ENCODE results near the gene EDIL3.

Gene EDIL3

DNA sequence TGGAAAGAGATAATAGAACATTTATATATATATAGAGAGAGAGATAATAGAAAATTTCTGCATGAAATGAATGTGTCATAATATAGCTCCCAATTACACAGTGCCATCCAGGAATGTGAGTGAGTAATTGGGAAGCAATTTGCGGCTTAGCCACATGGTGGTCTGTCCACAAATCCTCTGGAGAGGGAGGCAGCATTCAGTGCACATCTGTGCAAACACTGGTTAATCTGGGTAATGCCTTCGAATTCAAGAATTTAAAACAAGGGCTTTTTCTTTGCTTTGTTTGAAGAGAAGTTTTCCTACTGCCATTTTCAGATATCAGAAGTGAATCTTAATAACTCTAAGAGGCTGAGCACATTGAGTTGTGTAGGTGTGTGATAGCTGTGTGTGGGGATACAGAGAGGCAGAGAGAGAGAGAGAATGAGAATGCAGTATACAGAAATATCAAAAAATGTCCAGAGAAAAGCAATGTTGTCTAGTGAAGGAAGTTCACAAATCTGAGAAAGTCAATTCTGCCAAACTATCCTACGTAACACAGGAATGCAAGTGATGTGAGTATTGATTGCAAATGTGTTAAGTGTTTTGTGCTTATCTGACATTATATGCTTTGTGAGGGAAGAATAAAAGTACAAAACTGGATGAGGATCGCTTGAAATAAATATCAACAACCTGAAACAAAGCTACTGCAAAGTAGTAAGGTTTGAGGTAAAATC lies 134.6 kb downstream of the EDIL3 start:
- TF ChIP-seq, protein P1, sequence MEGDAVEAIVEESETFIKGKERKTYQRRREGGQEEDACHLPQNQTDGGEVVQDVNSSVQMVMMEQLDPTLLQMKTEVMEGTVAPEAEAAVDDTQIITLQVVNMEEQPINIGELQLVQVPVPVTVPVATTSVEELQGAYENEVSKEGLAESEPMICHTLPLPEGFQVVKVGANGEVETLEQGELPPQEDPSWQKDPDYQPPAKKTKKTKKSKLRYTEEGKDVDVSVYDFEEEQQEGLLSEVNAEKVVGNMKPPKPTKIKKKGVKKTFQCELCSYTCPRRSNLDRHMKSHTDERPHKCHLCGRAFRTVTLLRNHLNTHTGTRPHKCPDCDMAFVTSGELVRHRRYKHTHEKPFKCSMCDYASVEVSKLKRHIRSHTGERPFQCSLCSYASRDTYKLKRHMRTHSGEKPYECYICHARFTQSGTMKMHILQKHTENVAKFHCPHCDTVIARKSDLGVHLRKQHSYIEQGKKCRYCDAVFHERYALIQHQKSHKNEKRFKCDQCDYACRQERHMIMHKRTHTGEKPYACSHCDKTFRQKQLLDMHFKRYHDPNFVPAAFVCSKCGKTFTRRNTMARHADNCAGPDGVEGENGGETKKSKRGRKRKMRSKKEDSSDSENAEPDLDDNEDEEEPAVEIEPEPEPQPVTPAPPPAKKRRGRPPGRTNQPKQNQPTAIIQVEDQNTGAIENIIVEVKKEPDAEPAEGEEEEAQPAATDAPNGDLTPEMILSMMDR (IDR thresholded peaks at IDR 0.05; ENCODE audit: insufficient read depth, low read depth, low read length, missing control alignments) = no peak
- H3K4me3 ChIP-seq (ENCODE audit: low read length) = no peak overlapping the region
- peak; percentile 62 for DNase-seq (ENCODE audit: low read depth)

DNA sequence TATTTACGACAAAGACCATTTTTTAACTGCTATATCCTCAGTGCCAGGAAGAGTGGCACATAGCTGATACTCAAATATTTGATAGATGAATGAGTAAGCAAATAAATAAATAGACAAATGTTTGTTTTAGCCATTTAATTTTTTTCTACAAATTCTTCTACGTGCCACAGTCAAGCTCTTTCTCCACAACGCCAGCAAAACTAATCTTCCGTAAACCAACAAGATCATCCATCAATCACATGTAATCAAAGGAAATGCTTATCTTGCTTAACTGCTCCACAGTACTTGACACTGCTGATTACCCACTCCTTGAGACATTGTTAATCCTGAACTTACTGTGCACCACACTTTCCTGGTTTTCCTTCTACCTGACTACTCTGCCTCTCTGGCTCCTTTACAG lies 136.7 kb downstream of the EDIL3 start:
- no peak for DNase-seq (ENCODE audit: low read depth)
- H3K4me3 ChIP-seq (ENCODE audit: low read length) = no peak overlapping the region
- TF ChIP-seq, protein P1 (IDR thresholded peaks at IDR 0.05; ENCODE audit: insufficient read depth, low read depth, low read length, missing control alignments) = no peak

DNA sequence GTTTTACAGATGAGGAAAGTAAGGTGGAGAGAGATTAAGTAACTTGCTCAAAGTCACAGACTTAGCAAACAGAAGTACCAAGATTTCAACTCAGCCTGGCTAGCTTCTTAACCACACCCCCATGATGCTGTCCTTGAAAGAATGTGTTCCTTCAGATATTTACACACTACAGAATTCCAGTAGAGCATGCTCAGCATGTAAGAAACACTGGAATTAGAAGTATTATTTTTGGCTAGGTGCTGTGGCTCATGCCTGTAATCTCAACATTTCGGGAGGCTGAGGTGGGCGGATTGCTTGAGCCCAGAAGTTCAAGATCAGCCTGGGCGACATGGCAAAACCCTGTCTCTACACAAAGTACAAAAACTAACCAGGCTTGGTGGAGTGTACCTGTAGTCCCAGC lies 142.4 kb downstream of the EDIL3 start:
- peak; percentile 65 for DNase-seq (ENCODE audit: low read depth)
- TF ChIP-seq, protein P1 (IDR thresholded peaks at IDR 0.05; ENCODE audit: insufficient read depth, low read depth, low read length, missing control alignments) = no peak
- H3K4me3 ChIP-seq (ENCODE audit: low read length) = no peak overlapping the region

DNA sequence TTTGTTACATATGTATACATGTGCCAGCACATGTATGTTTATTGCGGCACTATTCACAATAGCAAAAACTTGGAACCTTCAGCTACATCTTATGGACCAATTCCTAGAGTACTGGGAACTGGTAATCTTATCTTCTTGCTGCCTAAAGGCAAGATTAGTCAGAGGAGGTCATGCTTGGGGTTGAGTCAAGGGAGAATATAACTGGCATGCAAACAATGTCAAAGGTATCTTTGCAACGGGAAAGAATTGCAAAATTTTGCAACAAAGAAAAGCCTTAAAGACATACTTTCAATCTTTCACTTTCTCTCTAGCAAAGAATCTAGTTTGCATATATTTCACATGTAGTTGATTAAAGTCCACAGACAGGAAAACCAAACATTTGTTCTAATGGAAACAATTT lies 145.2 kb downstream of the EDIL3 start:
- H3K4me3 ChIP-seq (ENCODE audit: low read length) = no peak overlapping the region
- TF ChIP-seq, protein P1 (IDR thresholded peaks at IDR 0.05; ENCODE audit: insufficient read depth, low read depth, low read length, missing control alignments) = no peak
- DNase-seq (ENCODE audit: low read depth) = peak; percentile 87

DNA sequence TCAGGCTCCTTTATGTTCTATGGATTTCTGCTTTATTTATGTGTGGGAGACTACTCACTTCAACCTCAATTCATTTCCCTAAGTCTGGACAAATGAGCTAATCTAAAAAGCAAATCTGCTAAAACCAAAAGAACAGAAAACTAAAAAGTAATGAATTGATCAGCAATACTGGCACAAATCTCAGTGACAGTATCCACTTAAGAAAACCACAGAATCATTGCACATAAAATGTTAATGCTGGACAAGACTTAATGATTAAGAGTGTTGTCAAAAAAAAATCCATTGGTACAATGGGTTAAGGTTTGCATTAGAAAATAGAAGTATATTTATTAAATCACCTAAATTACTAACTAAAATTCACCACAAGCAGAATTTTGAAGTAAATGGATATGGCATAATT lies 147.6 kb downstream of the EDIL3 start:
- TF ChIP-seq, protein P1 (IDR thresholded peaks at IDR 0.05; ENCODE audit: insufficient read depth, low read depth, low read length, missing control alignments) = no peak

DNA sequence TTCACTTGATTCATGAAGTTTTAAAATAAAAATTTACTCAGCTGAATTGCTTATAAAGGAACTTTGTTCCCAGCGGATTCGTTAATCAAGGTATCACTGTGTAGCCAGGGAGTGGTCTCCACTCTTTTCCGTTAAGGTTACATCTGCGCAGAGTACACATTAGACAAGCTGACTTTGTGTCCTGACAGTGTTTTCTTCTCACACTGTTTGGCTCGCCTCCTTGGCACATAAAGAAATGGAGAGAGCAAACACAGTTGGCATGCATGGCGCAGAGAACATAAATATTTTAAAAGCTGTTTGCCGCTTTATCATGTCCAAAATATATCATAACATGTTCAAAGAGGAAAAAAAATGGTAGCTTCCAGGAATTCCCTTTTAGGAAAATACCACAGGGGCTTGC lies 153.2 kb downstream of the EDIL3 start:
- TF ChIP-seq, protein P1 (IDR thresholded peaks at IDR 0.05; ENCODE audit: insufficient read depth, low read depth, low read length, missing control alignments) = no peak
- no peak for DNase-seq (ENCODE audit: low read depth)
- H3K4me3 ChIP-seq (ENCODE audit: low read length) = no peak overlapping the region

More for the DNA sequence above, 147.6 kb downstream of the EDIL3 start:
- no peak overlapping the region for H3K4me3 ChIP-seq (ENCODE audit: low read length)
- no peak for DNase-seq (ENCODE audit: low read depth)

DNA sequence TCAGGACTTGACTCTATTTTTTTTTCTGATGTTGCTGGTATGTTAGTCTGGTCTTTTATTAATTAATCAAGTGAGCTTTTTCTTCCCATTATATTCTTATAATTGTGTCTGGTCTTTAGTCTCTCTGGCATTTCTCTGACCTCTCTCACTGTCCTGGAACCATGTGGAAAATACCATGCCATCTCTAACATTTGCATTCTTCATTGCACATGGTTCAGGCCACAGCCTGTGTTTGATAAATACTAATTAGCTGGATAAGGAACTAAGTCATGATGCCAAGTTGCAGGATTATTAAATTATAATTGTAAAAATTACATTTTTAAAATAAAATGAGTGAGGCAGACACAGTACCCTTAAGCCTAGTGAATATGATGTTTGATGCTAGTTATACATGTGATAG lies 155.6 kb downstream of the EDIL3 start:
- TF ChIP-seq, protein P1 (IDR thresholded peaks at IDR 0.05; ENCODE audit: insufficient read depth, low read depth, low read length, missing control alignments) = no peak
- no peak overlapping the region for H3K4me3 ChIP-seq (ENCODE audit: low read length)
- DNase-seq (ENCODE audit: low read depth) = no peak
